ENCODE data around the gene KTN1.

DNA sequence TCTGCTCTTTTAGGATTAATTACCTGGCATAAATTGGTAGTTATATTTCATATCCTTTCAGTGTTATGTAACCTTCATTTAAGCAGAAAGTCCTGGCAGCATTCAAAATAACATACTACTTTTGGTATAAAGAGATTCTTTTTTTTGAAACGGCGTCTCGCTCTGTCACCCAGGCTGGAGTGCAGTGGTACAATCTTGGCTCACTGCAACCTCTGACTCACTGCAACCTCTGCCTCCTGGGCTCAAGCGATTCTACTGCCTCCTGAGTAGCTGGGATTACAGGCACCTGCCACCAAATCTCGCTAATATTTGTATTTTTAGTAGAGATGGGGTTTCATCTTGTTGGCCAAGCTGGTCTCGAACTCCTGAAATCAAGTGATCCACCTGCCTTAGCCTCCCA lies 9.2 kb downstream of the KTN1 start:
- TF ChIP-seq, protein P1, sequence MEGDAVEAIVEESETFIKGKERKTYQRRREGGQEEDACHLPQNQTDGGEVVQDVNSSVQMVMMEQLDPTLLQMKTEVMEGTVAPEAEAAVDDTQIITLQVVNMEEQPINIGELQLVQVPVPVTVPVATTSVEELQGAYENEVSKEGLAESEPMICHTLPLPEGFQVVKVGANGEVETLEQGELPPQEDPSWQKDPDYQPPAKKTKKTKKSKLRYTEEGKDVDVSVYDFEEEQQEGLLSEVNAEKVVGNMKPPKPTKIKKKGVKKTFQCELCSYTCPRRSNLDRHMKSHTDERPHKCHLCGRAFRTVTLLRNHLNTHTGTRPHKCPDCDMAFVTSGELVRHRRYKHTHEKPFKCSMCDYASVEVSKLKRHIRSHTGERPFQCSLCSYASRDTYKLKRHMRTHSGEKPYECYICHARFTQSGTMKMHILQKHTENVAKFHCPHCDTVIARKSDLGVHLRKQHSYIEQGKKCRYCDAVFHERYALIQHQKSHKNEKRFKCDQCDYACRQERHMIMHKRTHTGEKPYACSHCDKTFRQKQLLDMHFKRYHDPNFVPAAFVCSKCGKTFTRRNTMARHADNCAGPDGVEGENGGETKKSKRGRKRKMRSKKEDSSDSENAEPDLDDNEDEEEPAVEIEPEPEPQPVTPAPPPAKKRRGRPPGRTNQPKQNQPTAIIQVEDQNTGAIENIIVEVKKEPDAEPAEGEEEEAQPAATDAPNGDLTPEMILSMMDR (conservative IDR thresholded peaks at IDR 0.05; ENCODE audit: low read depth, low read length): no peak
- no peak for TF ChIP-seq EZH2 (IDR thresholded peaks at IDR 0.05; ENCODE audit: borderline replicate concordance, low read depth, low read length, poor library complexity, severe bottlenecking)

Measured in A673 (cell line).